IMR-90 (cell line): ENCODE measurements around the gene CEACAM21. TPM values are rescaled to one million over a fixed set of nuclear protein-coding genes. Genes with fewer than 3 reads are reported as not detected.

Experiments
- ATAC-seq: fragments of 200-7000 bp; cut with Tn5 transposase; 2 replicates; pipeline ENCODE4 v1.9.1; 2020; ENCODE audit warnings: low read depth, mild to moderate bottlenecking, moderate library complexity
- BruUV-seq: library from RNA; stranded (reverse); fragments of 400-500 nt; replicated peaks from 2 replicates; lab custom pipeline; 2021; lab: Mats Ljungman, UMichigan
- CTCF ChIA-PET: fragments of 300-600 bp; formaldehyde crosslinking; extraction: SDS; loops from one replicate; lab custom pipeline; 2021; ENCODE audit warnings: antibody characterized with exemption; lab: Yijun Ruan, JAX
- POLR2A ChIA-PET: fragments of 300-600 bp; sonication (Branson Sonifier 250); formaldehyde crosslinking; loops from one replicate; lab custom pipeline; 2022; ENCODE audit warnings: antibody characterized with exemption; ENCODE audit not compliant: unreplicated experiment; lab: Charles Lee
- DNase-seq: peaks from one replicate; pipeline ENCODE4 v3.0.0; 2013
- H2AFZ ChIP-seq: replicated peaks from 2 replicates; pipeline ENCODE3; 2013; ENCODE audit warnings: low read length, mild to moderate bottlenecking; ENCODE audit not compliant: poor library complexity
- H2AK5ac ChIP-seq: 2 replicates; pipeline ENCODE4 v1.6.1; 2013; ENCODE audit warnings: low read depth, low read length, inconsistent platforms
- H2AK9ac ChIP-seq: replicated peaks from 2 replicates; pipeline ENCODE3; 2013; ENCODE audit warnings: mild to moderate bottlenecking, low read depth, low read length, moderate library complexity; ENCODE audit not compliant: poor library complexity
- H2BK120ac ChIP-seq: 2 replicates; pipeline ENCODE4 v1.6.1; 2013; ENCODE audit warnings: low read depth, low read length, inconsistent platforms
- H2BK15ac ChIP-seq: 3 replicates; pipeline ENCODE4 v1.6.1; 2013; ENCODE audit warnings: low read depth, low read length, inconsistent platforms
- H2BK20ac ChIP-seq: 2 replicates; pipeline ENCODE4 v1.6.1; 2013; ENCODE audit warnings: low read depth, mild to moderate bottlenecking, inconsistent platforms, low read length, moderate library complexity
- H2BK5ac ChIP-seq: 2 replicates; pipeline ENCODE4 v1.6.1; 2013; ENCODE audit warnings: mild to moderate bottlenecking, low read depth, low read length, inconsistent platforms; ENCODE audit not compliant: poor library complexity, severe bottlenecking
- H3K14ac ChIP-seq: replicated peaks from 2 replicates; pipeline ENCODE4 v1.6.1; 2013; ENCODE audit warnings: low read depth, low read length, inconsistent platforms
- H3K18ac ChIP-seq: 2 replicates; pipeline ENCODE4 v1.6.1; 2013; ENCODE audit warnings: low read depth, low read length, control low read depth
- H3K23ac ChIP-seq: 2 replicates; pipeline ENCODE4 v1.6.1; 2013; ENCODE audit warnings: low read depth, low read length, inconsistent platforms
- H3K27ac ChIP-seq: 2 replicates; pipeline ENCODE4 v1.5.1; 2013; ENCODE audit warnings: mild to moderate bottlenecking, control low read depth, low read length; ENCODE audit not compliant: insufficient read depth
- H3K27me3 ChIP-seq: 2 replicates; pipeline ENCODE4 v1.6.1; 2013; ENCODE audit warnings: low read length; ENCODE audit not compliant: control insufficient read depth, insufficient read depth
- H3K36me3 ChIP-seq: 2 replicates; pipeline ENCODE4 v1.6.1; 2013; ENCODE audit warnings: low read length, mixed read lengths; ENCODE audit not compliant: control insufficient read depth, insufficient read depth
- H3K4ac ChIP-seq: 2 replicates; pipeline ENCODE4 v1.6.1; 2013; ENCODE audit warnings: low read depth, low read length, inconsistent platforms
- H3K4me1 ChIP-seq: 2 replicates; pipeline ENCODE4 v1.6.1; 2013; ENCODE audit warnings: low read length, mixed read lengths; ENCODE audit not compliant: control insufficient read depth, insufficient read depth
- H3K4me2 ChIP-seq: 2 replicates; pipeline ENCODE4 v1.6.1; 2013; ENCODE audit warnings: low read depth, mild to moderate bottlenecking, control low read depth, low read length, moderate library complexity
- H3K4me3 ChIP-seq: 2 replicates; pipeline ENCODE4 v1.5.1; 2013; ENCODE audit warnings: low read depth, mild to moderate bottlenecking, control low read depth, low read length, moderate library complexity; ENCODE audit not compliant: insufficient read depth
- H3K56ac ChIP-seq: 2 replicates; pipeline ENCODE4 v1.6.1; 2013; ENCODE audit warnings: low read length, inconsistent platforms; ENCODE audit not compliant: insufficient read depth; ENCODE audit errors: extremely low read depth
- H3K79me1 ChIP-seq, 2 experiments: 2 replicates each; pipeline ENCODE4 v1.6.1; 2013; ENCODE audit warnings: low read length in 2 of 2, inconsistent platforms in 1 of 2, low read depth in 1 of 2
- H3K9ac ChIP-seq: 2 replicates; pipeline ENCODE4 v1.6.1; 2013; ENCODE audit warnings: low read depth, low read length, control low read depth
- H3K9me1 ChIP-seq: 2 replicates; pipeline ENCODE4 v1.6.1; 2013; ENCODE audit warnings: low read length, inconsistent platforms; ENCODE audit not compliant: insufficient read depth
- H3K9me3 ChIP-seq: 2 replicates; pipeline ENCODE4 v1.6.1; 2013; ENCODE audit warnings: low read length; ENCODE audit not compliant: control insufficient read depth, insufficient read depth
- H4K20me1 ChIP-seq: 2 replicates; pipeline ENCODE4 v1.6.1; 2013; ENCODE audit warnings: low read length, inconsistent platforms; ENCODE audit not compliant: insufficient read depth
- H4K5ac ChIP-seq: 2 replicates; pipeline ENCODE4 v1.6.1; 2013; ENCODE audit warnings: mild to moderate bottlenecking, low read depth, low read length, control low read depth
- H4K8ac ChIP-seq, 2 experiments: 2 replicates each; pipeline ENCODE4 v1.6.1; 2013; ENCODE audit warnings: low read depth in 2 of 2, low read length in 2 of 2, control low read depth in 1 of 2, inconsistent platforms in 1 of 2
- H4K91ac ChIP-seq: 2 replicates; pipeline ENCODE4 v1.6.1; 2013; ENCODE audit warnings: low read depth, low read length, inconsistent platforms; ENCODE audit not compliant: insufficient read depth
- BHLHE40 ChIP-seq: fragments of 150-350 bp; IDR thresholded peaks from 2 replicates; pipeline ENCODE4 v1.6.1; 2016; ENCODE audit warnings: mild to moderate bottlenecking, low read depth, low read length
- CTCF ChIP-seq: conservative IDR thresholded peaks from 2 replicates; pipeline ENCODE4 v1.5.1; 2012; ENCODE audit warnings: mild to moderate bottlenecking, low read depth, low read length, improper control_type of control experiment
- MXI1 ChIP-seq: IDR thresholded peaks from 2 replicates; pipeline ENCODE4 v1.6.1; 2012; ENCODE audit warnings: low read depth, mild to moderate bottlenecking, low read length, moderate library complexity, borderline replicate concordance
- USF2 ChIP-seq: fragments of 150-350 bp; IDR thresholded peaks from 2 replicates; pipeline ENCODE4 v1.6.1; 2017; ENCODE audit warnings: mild to moderate bottlenecking, antibody characterized with exemption, low read length, low read depth
- WGBS, 2 experiments: methylation state at CpG; one replicate each; pipeline versions ENCODE4 v1.1.5 to v1.1.7; 2013; ENCODE audit warnings: missing lambda C conversion rate in 2 of 2; ENCODE audit not compliant: insufficient read length in 1 of 2; ENCODE audit errors: extremely low coverage in 2 of 2; 5-methylcytosine and 5-hydroxymethylcytosine counted together
- dilution Hi-C: fragments of 300-500 bp; cut with HindIII; formaldehyde crosslinking; loops from one replicate; pipeline ENCODE4 v1.14.3; 2018; ENCODE audit warnings: low sequenced_read_pairs; ENCODE audit not compliant: unreplicated experiment
- in situ Hi-C: fragments of 300-500 bp; cut with MboI; formaldehyde crosslinking; loops from 3 replicates; pipeline ENCODE4 v1.14.3; 2019; ENCODE audit warnings: low sequenced_read_pairs, inconsistent platforms, mixed read lengths
- intact Hi-C: fragments of 100-400 bp; cut with micrococcal nuclease; formaldehyde crosslinking; loops from 2 replicates; pipeline ENCODE4 v1.10.0; 2022
- polyA plus RNA-seq, 3 experiments: library from polyadenylated mRNA; depleted of rRNA; stranded (reverse); fragments of >200 nt; gene quantifications; 2 replicates each; pipeline ENCODE4 v1.2.3, GENCODE V29; 2012; ENCODE audit warnings: low replicate concordance in 1 of 3
- total RNA-seq: library from RNA; depleted of rRNA; stranded (reverse); fragments of >200 nt; gene quantifications from 2 replicates; pipeline ENCODE4 v1.2.3, GENCODE V29; 2012

Gene CEACAM21
- total and polyA plus RNA-seq, 2 of the 4 experiments (the other 2 are of a cell fraction): not detected

- 71% methylated on average over 1 of the region's 6 CpGs; no CpG with 5 or more reads in 1 of the 2 experiments for WGBS, 2 experiments
- in situ Hi-C loops: no loop called here
- H3K14ac ChIP-seq: no peak overlapping the region
Observed at GRCh38 chr19:41551711-41552110, 24.3 kb upstream of the CEACAM21 start.

More at GRCh38 chr19:41551711-41552110, 24.3 kb upstream of the CEACAM21 start:
- ChIA-PET POLR2A (no interaction called here), CTCF (no interaction called here)
- dilution Hi-C loops: no loop called here
- no peak overlapping the region for H3K4ac ChIP-seq
- no peak overlapping the region for H2BK120ac ChIP-seq
- no peak overlapping the region for H2BK15ac ChIP-seq
- intact Hi-C loops: no loop called here
- no peak overlapping the region for H3K27ac ChIP-seq
- no peak for DNase-seq
- no peak overlapping the region for H3K18ac ChIP-seq
- H3K4me2 ChIP-seq: no peak overlapping the region
- no peaks in the 10 kb centered on the region for H3K9me3 ChIP-seq
- H4K20me1 ChIP-seq: no peaks in the 10 kb centered on the region
- no peak overlapping the region for H2BK20ac ChIP-seq
- H2AK5ac ChIP-seq: no peak overlapping the region
- H3K9me1 ChIP-seq: no peaks in the 10 kb centered on the region
- H3K23ac ChIP-seq: no peak overlapping the region
- H3K4me3 ChIP-seq: no peak overlapping the region
- no peak overlapping the region for H3K56ac ChIP-seq
- no peak overlapping the region for H2AK9ac ChIP-seq
- H3K4me1 ChIP-seq: no peaks in the 10 kb centered on the region
- BruUV-seq: no TSS peak
- H4K5ac ChIP-seq: no peak overlapping the region
- TF ChIP-seq BHLHE40 (no peak), USF2 (no peak), CTCF (no peak), MXI1 (no peak)
- H3K27me3 ChIP-seq: peaks cover 12% of the 10 kb centered on the region
- H2BK5ac ChIP-seq: no peak overlapping the region
- ATAC-seq: no peak
- no peak overlapping the region for H3K9ac ChIP-seq
- H3K36me3 ChIP-seq: no peaks in the 10 kb centered on the region
- H3K79me1 ChIP-seq: no peaks in the 10 kb centered on the region
- no peak overlapping the region for H2AFZ ChIP-seq
- H4K8ac ChIP-seq: no peak overlapping the region
- no peak overlapping the region for H4K91ac ChIP-seq
